Liver (tissue), 9 donors: ENCODE measurements around the gene MAP3K9. TPM values are rescaled to one million over a fixed set of nuclear protein-coding genes. Genes with fewer than 3 reads are reported as not detected.
A peak's percentile ranks its signal among the peaks of the same experiment; 100 is the strongest.

ENCODE experiments used
- DNase-seq: peaks from one replicate; pipeline ENCODE4 v3.0.0-alpha.2; 2017; ENCODE audit warnings: low spot score
- H3K27ac ChIP-seq, 2 donors: one replicate each; pipeline ENCODE4 v1.7.0; 2013; ENCODE audit warnings: inconsistent platforms in 2 of 2, low read length in 2 of 2, control low read depth in 1 of 2, low read depth in 1 of 2, mild to moderate bottlenecking in 1 of 2
- H3K27me3 ChIP-seq, 4 donors: one replicate each; pipeline versions ENCODE4 v1.6.1 to v1.7.0; 2013; ENCODE audit warnings: low read length in 3 of 4, inconsistent platforms in 1 of 4, mild to moderate bottlenecking in 1 of 4, moderate library complexity in 1 of 4; ENCODE audit not compliant: control insufficient read depth in 4 of 4, insufficient read depth in 4 of 4
- H3K36me3 ChIP-seq, 4 donors: one replicate each; pipeline versions ENCODE4 v1.6.1 to v1.7.0; 2013; ENCODE audit warnings: low read length in 3 of 4, mild to moderate bottlenecking in 3 of 4, low read depth in 1 of 4, moderate library complexity in 1 of 4; ENCODE audit not compliant: control insufficient read depth in 4 of 4, insufficient read depth in 3 of 4
- H3K4me1 ChIP-seq, 4 donors: one replicate each; pipeline versions ENCODE4 v1.6.1 to v1.7.0; 2013; ENCODE audit warnings: low read length in 3 of 4, mild to moderate bottlenecking in 3 of 4, moderate library complexity in 1 of 4; ENCODE audit not compliant: control insufficient read depth in 4 of 4, insufficient read depth in 4 of 4
- H3K4me3 ChIP-seq, 3 donors: one replicate each; pipeline versions ENCODE4 v1.6.1 to v1.7.0; 2013; ENCODE audit warnings: low read length in 3 of 3, control low read depth in 1 of 3, low read depth in 1 of 3, mild to moderate bottlenecking in 1 of 3
- H3K9ac ChIP-seq, 2 donors: one replicate each; pipeline ENCODE4 v1.7.0; 2013; ENCODE audit warnings: low read length in 2 of 2, mild to moderate bottlenecking in 2 of 2, moderate library complexity in 2 of 2, control low read depth in 1 of 2, low read depth in 1 of 2
- H3K9me3 ChIP-seq, 4 donors: one replicate each; pipeline versions ENCODE4 v1.6.1 to v1.7.0; 2013; ENCODE audit warnings: low read length in 3 of 4; ENCODE audit not compliant: control insufficient read depth in 4 of 4
- ATF3 ChIP-seq: IDR thresholded peaks from 2 replicates; pipeline ENCODE4 v1.6.1; 2016; ENCODE audit warnings: antibody characterized with exemption
- CTCF ChIP-seq: fragments of 150-350 bp; IDR thresholded peaks from 2 replicates; pipeline ENCODE4 v1.5.1; 2017; ENCODE audit warnings: improper control_type of control experiment, low read depth, low read length; ENCODE audit not compliant: missing input control
- EGR1 ChIP-seq, 2 donors: IDR thresholded peaks; 2 replicates each; pipeline ENCODE4 v1.6.1; 2016 to 2018; ENCODE audit warnings: antibody characterized with exemption in 2 of 2, low read depth in 2 of 2
- FOXA1 ChIP-seq: IDR thresholded peaks from 2 replicates; pipeline ENCODE4 v1.6.1; 2016; ENCODE audit warnings: antibody characterized with exemption
- FOXA2 ChIP-seq: IDR thresholded peaks from 2 replicates; pipeline ENCODE4 v1.6.1; 2016; ENCODE audit warnings: antibody characterized with exemption
- GABPA ChIP-seq, 2 donors: IDR thresholded peaks in 1 of 2; conservative IDR thresholded peaks in 1 of 2; 2 replicates each; pipeline ENCODE4 v1.6.1; 2016; ENCODE audit warnings: antibody characterized with exemption in 2 of 2, mild to moderate bottlenecking in 1 of 2, moderate library complexity in 1 of 2
- HNF4A ChIP-seq, 2 donors: conservative IDR thresholded peaks; 2 replicates each; pipeline ENCODE4 v1.6.1; 2016; ENCODE audit warnings: antibody characterized with exemption in 2 of 2, mild to moderate bottlenecking in 2 of 2
- HNF4G ChIP-seq: IDR thresholded peaks from 2 replicates; pipeline ENCODE4 v1.6.1; 2016; ENCODE audit warnings: antibody characterized with exemption
- JUND ChIP-seq, 2 donors: IDR thresholded peaks; 2 replicates each; pipeline ENCODE4 v1.6.1; 2016; ENCODE audit warnings: antibody characterized with exemption in 2 of 2
- NR2F2 ChIP-seq: IDR thresholded peaks from 2 replicates; pipeline ENCODE4 v1.6.1; 2016; ENCODE audit warnings: antibody characterized with exemption
- RAD21 ChIP-seq, 2 donors: IDR thresholded peaks; 2 replicates each; pipeline ENCODE4 v1.6.1; 2016; ENCODE audit warnings: antibody characterized with exemption in 2 of 2, mild to moderate bottlenecking in 2 of 2
- REST ChIP-seq: IDR thresholded peaks from 2 replicates; pipeline ENCODE4 v1.6.1; 2016; ENCODE audit warnings: antibody characterized with exemption, mild to moderate bottlenecking
- RXRA ChIP-seq, 2 donors: IDR thresholded peaks; 2 replicates each; pipeline ENCODE4 v1.6.1; 2017 to 2018; ENCODE audit warnings: antibody characterized with exemption in 2 of 2, mild to moderate bottlenecking in 1 of 2
- SP1 ChIP-seq: IDR thresholded peaks from 2 replicates; pipeline ENCODE4 v1.6.1; 2018; ENCODE audit warnings: antibody characterized with exemption, mild to moderate bottlenecking
- TAF1 ChIP-seq: conservative IDR thresholded peaks from 2 replicates; pipeline ENCODE4 v1.6.1; 2016; ENCODE audit warnings: antibody characterized with exemption, mild to moderate bottlenecking
- YY1 ChIP-seq: IDR thresholded peaks from 2 replicates; pipeline ENCODE4 v1.6.1; 2016; ENCODE audit warnings: antibody characterized with exemption, mild to moderate bottlenecking
- ZBTB33 ChIP-seq: IDR thresholded peaks from 2 replicates; pipeline ENCODE4 v1.6.1; 2016; ENCODE audit warnings: antibody characterized with exemption
- WGBS: extraction: QIAGEN DNeasy Blood & Tissue Kit; methylation state at CpG from one replicate; pipeline ENCODE4 v1.1.7; 2013; 5-methylcytosine and 5-hydroxymethylcytosine counted together
- polyA plus RNA-seq, 2 donors: library from polyadenylated mRNA; stranded (reverse) in 1 of 2; unstranded in 1 of 2; fragments of 200-250 nt in 1 of 2; fragments of >200 nt in 1 of 2; fragmentation: Nextera tagmentation in 1 of 2; extraction: Ambion mirVana in 1 of 2; gene quantifications; one replicate each; pipeline versions ENCODE4 v1.2.1 to v1.2.3, GENCODE V29; 2013 to 2015
- total RNA-seq, 2 donors: library from RNA; depleted of rRNA; stranded (reverse); fragments of >200 nt; gene quantifications; one replicate each; pipeline ENCODE4 v1.2.3, GENCODE V29; 2014
- TF ChIP-seq, protein P1 (sequence below): IDR thresholded peaks from 2 replicates; pipeline ENCODE4 v1.6.1; 2016; ENCODE audit warnings: antibody characterized with exemption
- donor health status: healthy.
- donor health status: healthy.
- donor health status: healthy.
- donor health status: healthy.
- donor health status: healthy.

Gene MAP3K9
- total and polyA plus RNA-seq, 4 donors: 0.65 to 5.2 (median 0.80) TPM

GRCh38 chr14:70754991-70755390 is 54.3 kb downstream of the MAP3K9 start (continued):
- no peak for TF ChIP-seq NR2F2
- TF ChIP-seq, protein P1, sequence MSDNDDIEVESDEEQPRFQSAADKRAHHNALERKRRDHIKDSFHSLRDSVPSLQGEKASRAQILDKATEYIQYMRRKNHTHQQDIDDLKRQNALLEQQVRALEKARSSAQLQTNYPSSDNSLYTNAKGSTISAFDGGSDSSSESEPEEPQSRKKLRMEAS: no peak
- TF ChIP-seq RAD21 (IDR thresholded peaks at IDR 0.05): no peak
- TF ChIP-seq ATF3: no peak
- TF ChIP-seq HNF4A (conservative IDR thresholded peaks at IDR 0.05): no peak

DNA sequence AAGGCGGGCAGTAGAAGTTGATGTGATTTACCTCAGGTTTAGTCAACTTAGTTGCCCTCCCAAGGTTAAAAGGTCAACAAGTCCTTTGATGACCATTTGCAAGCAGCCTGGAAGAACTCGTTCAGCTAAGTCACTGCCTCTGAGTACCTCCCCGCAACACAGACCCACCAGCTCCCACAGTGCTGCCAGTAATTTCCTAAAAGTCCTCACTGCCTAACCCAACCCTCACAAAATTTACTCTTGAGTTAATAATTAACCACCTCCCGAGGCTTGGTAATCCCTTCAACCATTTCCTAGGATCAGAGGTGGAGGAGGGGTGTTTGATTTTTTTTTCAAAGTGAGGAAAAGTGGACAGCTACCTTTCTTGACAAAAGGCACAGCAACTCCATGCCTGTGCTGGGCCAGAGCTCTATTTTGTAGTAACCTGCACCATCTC is 55.8 kb downstream of the MAP3K9 start:
- H3K4me1 ChIP-seq: peaks cover 2 to 14% (median 10%) of the 10 kb centered on the region in 4 donors
- 31% methylated on average over 4 of the region's 4 CpGs for WGBS
- peak overlapping the region in 1 of 3 donors; percentile 26 for H3K4me3 ChIP-seq
- H3K36me3 ChIP-seq: peaks cover 0 to 3% (median 0%) of the 10 kb centered on the region in 4 donors
- H3K9me3 ChIP-seq: no peaks in the 10 kb centered on the region
- no peaks in the 10 kb centered on the region for H3K27me3 ChIP-seq
- H3K27ac ChIP-seq: peak overlapping the region; percentile 74 to 82
- no peak overlapping the region for H3K9ac ChIP-seq
- DNase-seq: no peak
- TF ChIP-seq, protein P1: peak; percentile 45
- TF ChIP-seq TAF1 (peak; percentile 40), GABPA (IDR thresholded peaks at IDR 0.05 in 1 of 2, conservative IDR thresholded peaks at IDR 0.05 in 1 of 2) (peak in 1 of 2 donors; percentile 26), RAD21 (IDR thresholded peaks at IDR 0.05) (peak; percentile 50 to 55), ATF3 (no peak), RXRA (IDR thresholded peaks at IDR 0.05) (peak; percentile 72 to 79), FOXA2 (peak; percentile 45), REST (peak; percentile 92), EGR1 (IDR thresholded peaks at IDR 0.05; ENCODE audit: low read depth in 2 of 2) (no peak), HNF4A (conservative IDR thresholded peaks at IDR 0.05) (peak; percentile 56 to 66), FOXA1 (peak; percentile 65), YY1 (peak; percentile 76), NR2F2 (peak; percentile 59), SP1 (peak; percentile 80), JUND (IDR thresholded peaks at IDR 0.05) (peak in 1 of 2 donors; percentile 65), ZBTB33 (peak; percentile 33), CTCF (no peak), HNF4G (no peak)
